Mesendoderm (in vitro differentiated cells): ENCODE results near the gene HCN3.

Experiments
- DNase-seq: peaks from one replicate; pipeline ENCODE4 v3.0.0; 2013
- H2AK5ac ChIP-seq: 2 replicates; pipeline ENCODE4 v1.6.1; 2013; ENCODE audit warnings: low read length, inconsistent platforms
- H2BK120ac ChIP-seq: 2 replicates; pipeline ENCODE4 v1.6.1; 2013; ENCODE audit warnings: low read depth, mild to moderate bottlenecking, low read length, moderate library complexity, mixed read lengths
- H2BK15ac ChIP-seq: replicated peaks from 2 replicates; pipeline ENCODE4 v1.6.1; 2013; ENCODE audit warnings: low read depth, mild to moderate bottlenecking, moderate library complexity
- H2BK5ac ChIP-seq: 2 replicates; pipeline ENCODE4 v1.6.1; 2013; ENCODE audit warnings: low read length, inconsistent platforms
- H3K18ac ChIP-seq: 2 replicates; pipeline ENCODE4 v1.6.1; 2013; ENCODE audit warnings: mild to moderate bottlenecking, low read length, mixed read lengths
- H3K23ac ChIP-seq: one replicate; pipeline ENCODE4 v1.6.1; 2013; ENCODE audit warnings: low read length
- H3K27ac ChIP-seq: 2 replicates; pipeline ENCODE4 v1.5.1; 2013; ENCODE audit warnings: low read depth, mild to moderate bottlenecking, inconsistent platforms, low read length, moderate library complexity
- H3K27me3 ChIP-seq: 2 replicates; pipeline ENCODE4 v1.6.1; 2013; ENCODE audit warnings: low read length, control low read depth, mild to moderate bottlenecking, inconsistent platforms; ENCODE audit not compliant: insufficient read depth, poor library complexity
- H3K36me3 ChIP-seq: 2 replicates; pipeline ENCODE4 v1.6.1; 2013; ENCODE audit warnings: low read length, inconsistent platforms; ENCODE audit not compliant: control insufficient read depth, insufficient read depth
- H3K4ac ChIP-seq: one replicate; pipeline ENCODE4 v1.6.1; 2013; ENCODE audit warnings: low read depth, mild to moderate bottlenecking, low read length, moderate library complexity
- H3K4me1 ChIP-seq: 2 replicates; pipeline ENCODE4 v1.6.1; 2013; ENCODE audit warnings: low read depth, low read length, inconsistent platforms; ENCODE audit not compliant: control insufficient read depth
- H3K4me2 ChIP-seq: 2 replicates; pipeline ENCODE4 v1.6.1; 2013; ENCODE audit warnings: low read length
- H3K4me3 ChIP-seq: 2 replicates; pipeline ENCODE4 v1.5.1; 2013; ENCODE audit warnings: mild to moderate bottlenecking, low read length
- H3K56ac ChIP-seq: one replicate; pipeline ENCODE4 v1.6.1; 2013; ENCODE audit warnings: low read length
- H3K79me1 ChIP-seq: 2 replicates; pipeline ENCODE4 v1.6.1; 2013; ENCODE audit warnings: low read length, inconsistent platforms
- H3K79me2 ChIP-seq: 2 replicates; pipeline ENCODE4 v1.6.1; 2013; ENCODE audit warnings: mild to moderate bottlenecking, low read length; ENCODE audit not compliant: control insufficient read depth, insufficient read depth
- H3K9ac ChIP-seq: 2 replicates; pipeline ENCODE4 v1.6.1; 2013; ENCODE audit warnings: low read length, inconsistent platforms
- H4K5ac ChIP-seq: one replicate; pipeline ENCODE4 v1.6.1; 2013; ENCODE audit warnings: low read length
- H4K8ac ChIP-seq: one replicate; pipeline ENCODE4 v1.6.1; 2013; ENCODE audit warnings: low read depth, mild to moderate bottlenecking, control low read depth, low read length, moderate library complexity
- WGBS: extraction: QIAGEN DNeasy Blood & Tissue Kit; methylation state at CpG from one replicate; pipeline ENCODE4 v1.1.7; 2013; ENCODE audit warnings: low lambda C conversion rate, missing lambda C conversion rate; ENCODE audit not compliant: insufficient coverage; ENCODE audit errors: extremely low coverage; 5-methylcytosine and 5-hydroxymethylcytosine counted together

HCN3 gene

DNA sequence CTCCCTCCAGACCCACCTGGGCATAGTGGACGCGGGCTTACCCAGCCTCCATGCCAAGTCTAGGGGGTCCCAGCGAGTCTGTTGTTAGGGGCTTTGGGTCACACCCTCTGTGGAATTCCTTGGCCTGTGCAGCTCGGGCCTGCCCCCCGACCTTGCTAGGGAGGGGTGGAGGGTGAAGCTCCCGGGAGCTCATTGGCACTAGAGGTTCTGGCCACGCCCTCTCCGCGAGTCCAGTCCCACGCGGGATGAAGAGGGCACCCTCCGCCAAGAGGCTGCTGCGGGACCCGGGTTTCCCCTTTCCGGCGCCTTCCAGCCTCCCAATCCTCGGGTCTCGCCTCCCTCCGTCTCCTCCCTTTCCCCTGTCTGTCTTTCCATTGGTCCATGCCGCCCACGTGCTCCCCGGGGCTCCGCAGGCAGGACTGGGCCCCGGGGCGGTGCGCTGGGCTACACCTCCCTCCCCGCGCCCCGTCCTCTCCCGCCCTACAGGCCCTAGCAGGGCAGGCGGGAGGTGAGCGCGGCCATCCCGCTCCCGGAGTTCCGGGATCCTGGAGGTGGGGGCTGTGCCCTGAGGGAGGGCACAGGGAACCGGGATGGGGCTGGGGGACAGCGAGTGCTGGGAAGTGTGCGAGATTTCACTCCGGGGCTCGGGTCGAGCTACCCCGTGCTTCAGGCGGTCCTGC lies 46.9 kb downstream of the HCN3 start:
- Histone ChIP-seq H2BK15ac (no peak overlapping the region), H3K4me2 (peak overlapping the region; percentile 98), H3K27me3 (no peaks in the 10 kb centered on the region), H3K79me2 (no peaks in the 10 kb centered on the region), H2BK5ac (peak overlapping the region; percentile 95), H4K5ac (no peak overlapping the region), H3K18ac (peak overlapping the region; percentile 93), H3K4me3 (peak overlapping the region; percentile 92), H3K27ac (peak overlapping the region; percentile 93), H2AK5ac (no peak overlapping the region), H3K23ac (peak overlapping the region; percentile 84), H2BK120ac (no peak overlapping the region), H3K4me1 (peaks cover 6% of the 10 kb centered on the region), H3K79me1 (peaks cover 4% of the 10 kb centered on the region), H3K9ac (peak overlapping the region; percentile 98), H3K36me3 (peaks cover 2% of the 10 kb centered on the region), H3K4ac (peak overlapping the region; percentile 66), H3K56ac (peak overlapping the region; percentile 95), H4K8ac (peak overlapping the region; percentile 3)
- DNase-seq, result peak; percentile 97
- no CpG with 5 or more reads among the region's 44 CpGs for WGBS

DNA sequence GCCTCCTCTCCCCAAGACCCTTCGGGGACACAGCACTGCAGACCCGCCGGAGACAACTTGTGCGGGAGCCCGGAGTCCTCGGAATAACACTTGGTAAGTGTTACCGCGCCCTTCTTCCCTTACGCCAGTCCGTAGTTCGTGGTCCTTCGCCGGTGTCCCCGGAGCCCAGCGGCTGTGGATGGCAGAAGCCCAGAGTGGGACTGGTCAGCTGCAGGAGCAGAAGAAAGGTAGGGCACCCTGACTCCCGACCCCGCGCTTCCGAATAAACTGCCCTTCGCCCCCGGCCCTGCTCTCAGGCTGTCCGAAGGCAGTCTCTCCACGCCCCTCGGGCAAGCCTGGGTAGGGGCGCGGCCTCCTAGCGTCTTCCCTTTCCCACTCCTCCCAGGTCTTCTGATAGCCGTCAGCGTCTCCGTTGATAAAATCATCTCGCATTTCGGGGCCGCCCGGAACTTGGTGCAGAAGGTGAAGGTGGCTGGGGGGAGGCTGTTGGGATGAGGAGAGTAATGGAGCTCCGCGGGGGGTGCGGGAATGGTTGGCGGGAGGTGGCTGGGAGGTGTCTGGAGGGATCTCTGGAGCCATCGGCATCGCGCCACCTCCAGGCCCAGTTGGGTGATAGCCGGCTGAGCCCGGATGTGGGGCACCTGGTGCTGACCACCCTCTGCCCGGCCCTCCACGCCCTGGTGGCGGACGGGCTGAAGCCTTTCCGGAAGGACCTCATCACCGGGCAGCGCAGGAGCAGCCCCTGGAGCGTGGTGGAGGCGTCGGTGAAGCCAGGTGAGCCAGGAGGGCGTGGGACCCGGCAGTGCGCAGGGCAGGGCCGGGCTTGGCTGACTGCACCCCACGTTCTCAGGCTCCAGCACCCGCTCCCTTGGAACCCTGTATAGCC lies 47.7 kb downstream of the HCN3 start:
- Histone ChIP-seq H3K79me2 (no peaks in the 10 kb centered on the region), H4K5ac (no peak overlapping the region), H3K9ac (peak overlapping the region; percentile 93), H2BK120ac (no peak overlapping the region), H3K4me3 (peak overlapping the region; percentile 92), H3K18ac (peak overlapping the region; percentile 62), H3K4me2 (peak overlapping the region; percentile 60), H2BK15ac (no peak overlapping the region), H3K56ac (peak overlapping the region; percentile 95), H3K4me1 (peaks cover 6% of the 10 kb centered on the region), H3K36me3 (peaks cover 3% of the 10 kb centered on the region), H2AK5ac (peak overlapping the region; percentile 14), H2BK5ac (peak overlapping the region; percentile 72), H3K4ac (peak overlapping the region; percentile 66), H3K23ac (peak overlapping the region; percentile 50), H3K27me3 (no peaks in the 10 kb centered on the region), H3K79me1 (peaks cover 4% of the 10 kb centered on the region), H4K8ac (no peak overlapping the region), H3K27ac (peak overlapping the region; percentile 55)
- DNase-seq, result peak; percentile 89
- no CpG with 5 or more reads among the region's 59 CpGs for WGBS

DNA sequence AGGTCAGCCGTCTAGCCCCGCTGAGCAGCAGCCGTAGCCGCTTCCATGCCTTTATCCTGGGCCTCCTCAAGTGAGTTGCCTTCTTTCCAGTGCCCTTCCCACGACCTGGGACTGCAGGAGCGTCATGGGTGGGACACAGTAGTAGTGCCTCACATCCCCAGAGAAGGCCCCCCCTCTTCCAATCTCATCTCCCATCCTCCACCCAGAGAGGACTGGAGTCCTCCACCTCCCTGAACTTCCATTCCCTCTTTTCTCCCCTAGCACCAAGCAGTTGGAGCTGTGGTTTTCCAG lies 48.3 kb downstream of the HCN3 start:
- H3K56ac ChIP-seq, result peak overlapping the region; percentile 95
- H3K27me3 ChIP-seq, result no peaks in the 10 kb centered on the region
- no peak overlapping the region for H2BK15ac ChIP-seq
- H3K9ac ChIP-seq, result peak overlapping the region; percentile 93
- no peak overlapping the region for H3K27ac ChIP-seq
- no CpG with 5 or more reads among the region's 6 CpGs for WGBS
- peak overlapping the region; percentile 92 for H3K4me3 ChIP-seq
- no peak overlapping the region for H3K23ac ChIP-seq
- H3K4ac ChIP-seq, result no peak overlapping the region
- H2BK5ac ChIP-seq, result peak overlapping the region; percentile 31
- DNase-seq, result no peak
- H3K18ac ChIP-seq, result peak overlapping the region; percentile 12
- no peak overlapping the region for H4K8ac ChIP-seq
- H2BK120ac ChIP-seq, result no peak overlapping the region
- peaks cover 6% of the 10 kb centered on the region for H3K4me1 ChIP-seq
- peaks cover 5% of the 10 kb centered on the region for H3K36me3 ChIP-seq
- no peaks in the 10 kb centered on the region for H3K79me2 ChIP-seq
- peaks cover 4% of the 10 kb centered on the region for H3K79me1 ChIP-seq
- peak overlapping the region; percentile 60 for H3K4me2 ChIP-seq
- peak overlapping the region; percentile 14 for H2AK5ac ChIP-seq
- no peak overlapping the region for H4K5ac ChIP-seq

DNA sequence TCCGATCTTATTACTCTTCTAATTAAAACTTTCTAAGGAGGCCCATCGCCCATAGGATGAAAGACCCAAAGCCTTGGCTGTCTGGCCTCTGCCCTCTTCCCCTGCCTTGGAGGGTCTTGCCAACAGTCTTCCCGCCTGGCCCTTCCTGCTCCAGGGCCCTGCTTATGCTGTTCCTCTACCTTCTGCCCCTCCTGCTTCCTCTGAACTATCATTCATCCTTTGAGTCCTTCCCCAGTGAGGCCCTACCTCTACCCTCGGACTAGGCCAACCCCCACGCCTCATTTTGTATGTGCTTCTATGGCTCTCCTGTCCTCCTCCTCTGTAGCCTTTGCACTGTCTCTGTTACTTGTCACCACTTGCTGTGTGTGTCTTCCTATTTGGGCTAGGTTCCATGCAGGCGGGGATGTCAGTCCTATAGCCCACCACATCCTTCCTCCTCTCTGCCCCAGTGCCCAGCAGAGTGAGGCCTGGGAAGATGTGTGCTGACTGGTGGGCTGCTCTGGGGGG lies 48.8 kb downstream of the HCN3 start:
- H4K5ac ChIP-seq, result no peak overlapping the region
- H3K4me3 ChIP-seq, result no peak overlapping the region
- H3K27ac ChIP-seq, result no peak overlapping the region
- H3K9ac ChIP-seq, result peak overlapping the region; percentile 93
- no peaks in the 10 kb centered on the region for H3K27me3 ChIP-seq
- H3K4me2 ChIP-seq, result no peak overlapping the region
- H3K4me1 ChIP-seq, result peaks cover 6% of the 10 kb centered on the region
- no peak for DNase-seq
- no peak overlapping the region for H2BK5ac ChIP-seq
- no CpG with 5 or more reads among the region's 6 CpGs for WGBS
- H3K79me1 ChIP-seq, result peaks cover 4% of the 10 kb centered on the region
- peak overlapping the region; percentile 95 for H3K56ac ChIP-seq
- H3K18ac ChIP-seq, result no peak overlapping the region
- no peak overlapping the region for H2BK15ac ChIP-seq
- H3K79me2 ChIP-seq, result no peaks in the 10 kb centered on the region
- no peak overlapping the region for H4K8ac ChIP-seq
- H2AK5ac ChIP-seq, result no peak overlapping the region
- H3K36me3 ChIP-seq, result peaks cover 7% of the 10 kb centered on the region
- H2BK120ac ChIP-seq, result no peak overlapping the region
- no peak overlapping the region for H3K23ac ChIP-seq
- H3K4ac ChIP-seq, result no peak overlapping the region

DNA sequence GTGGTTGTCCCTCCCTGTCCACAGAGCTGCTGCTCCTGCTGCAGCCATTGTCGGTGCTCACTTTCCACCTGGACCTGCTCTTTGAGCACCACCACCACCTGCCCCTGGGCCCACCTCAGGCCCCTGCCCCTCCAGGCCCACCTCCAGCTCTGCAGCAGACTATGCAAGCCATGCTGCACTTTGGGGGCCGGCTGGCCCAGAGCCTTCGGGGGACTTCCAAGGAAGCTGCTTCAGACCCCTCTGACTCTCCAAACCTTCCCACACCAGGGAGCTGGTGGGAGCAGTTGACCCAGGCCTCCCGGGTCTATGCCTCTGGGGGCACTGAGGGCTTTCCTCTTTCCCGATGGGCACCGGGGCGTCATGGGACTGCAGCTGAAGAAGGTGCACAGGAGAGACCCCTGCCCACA lies 49.4 kb downstream of the HCN3 start:
- no CpG with 5 or more reads among the region's 7 CpGs for WGBS

More for the DNA sequence above, 49.4 kb downstream of the HCN3 start:
- Histone ChIP-seq H3K4me1 (peaks cover 6% of the 10 kb centered on the region), H2AK5ac (no peak overlapping the region), H2BK5ac (no peak overlapping the region), H4K5ac (no peak overlapping the region), H3K4ac (no peak overlapping the region), H3K23ac (no peak overlapping the region), H3K27ac (no peak overlapping the region), H3K18ac (no peak overlapping the region), H3K56ac (no peak overlapping the region), H3K9ac (no peak overlapping the region), H2BK15ac (no peak overlapping the region), H2BK120ac (no peak overlapping the region), H3K79me1 (peaks cover 4% of the 10 kb centered on the region), H3K79me2 (no peaks in the 10 kb centered on the region), H3K4me3 (no peak overlapping the region), H3K4me2 (no peak overlapping the region), H4K8ac (no peak overlapping the region), H3K36me3 (peaks cover 7% of the 10 kb centered on the region), H3K27me3 (no peaks in the 10 kb centered on the region)
- no peak for DNase-seq
